ENCODE data around the gene DNAJC5.
"Not testable (repeated sequence)": the region's sequence is repeated elsewhere in the genome, so short reads cannot be mapped to it uniquely, and the experiment has no call there.

DNAJC5 gene

DNA sequence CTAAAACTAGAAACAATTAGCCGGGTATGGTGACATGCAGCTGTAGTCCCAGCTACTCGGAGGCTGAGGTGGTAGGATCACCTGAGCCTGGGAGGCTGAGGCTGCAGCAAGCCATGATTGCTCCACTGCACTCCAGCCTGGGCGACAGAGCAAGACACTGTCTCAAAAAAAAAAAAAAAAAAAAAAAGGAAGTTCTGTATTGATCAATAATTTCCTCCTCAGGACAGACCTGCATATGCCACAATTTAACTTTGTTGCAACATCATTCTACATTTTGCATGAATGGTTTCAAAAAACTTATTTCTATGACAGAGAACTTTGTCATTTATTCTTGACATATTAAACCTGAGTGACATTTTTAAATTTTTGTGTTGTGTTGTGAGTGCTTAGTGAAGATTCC lies 5.5 kb downstream of the DNAJC5 start:
- H3K4me3 ChIP-seq (replicated peaks; ENCODE audit: low read depth, low read length), result no peak overlapping the region
- no peak for DNase-seq (ENCODE audit: low read depth)
- TF ChIP-seq, protein P1, sequence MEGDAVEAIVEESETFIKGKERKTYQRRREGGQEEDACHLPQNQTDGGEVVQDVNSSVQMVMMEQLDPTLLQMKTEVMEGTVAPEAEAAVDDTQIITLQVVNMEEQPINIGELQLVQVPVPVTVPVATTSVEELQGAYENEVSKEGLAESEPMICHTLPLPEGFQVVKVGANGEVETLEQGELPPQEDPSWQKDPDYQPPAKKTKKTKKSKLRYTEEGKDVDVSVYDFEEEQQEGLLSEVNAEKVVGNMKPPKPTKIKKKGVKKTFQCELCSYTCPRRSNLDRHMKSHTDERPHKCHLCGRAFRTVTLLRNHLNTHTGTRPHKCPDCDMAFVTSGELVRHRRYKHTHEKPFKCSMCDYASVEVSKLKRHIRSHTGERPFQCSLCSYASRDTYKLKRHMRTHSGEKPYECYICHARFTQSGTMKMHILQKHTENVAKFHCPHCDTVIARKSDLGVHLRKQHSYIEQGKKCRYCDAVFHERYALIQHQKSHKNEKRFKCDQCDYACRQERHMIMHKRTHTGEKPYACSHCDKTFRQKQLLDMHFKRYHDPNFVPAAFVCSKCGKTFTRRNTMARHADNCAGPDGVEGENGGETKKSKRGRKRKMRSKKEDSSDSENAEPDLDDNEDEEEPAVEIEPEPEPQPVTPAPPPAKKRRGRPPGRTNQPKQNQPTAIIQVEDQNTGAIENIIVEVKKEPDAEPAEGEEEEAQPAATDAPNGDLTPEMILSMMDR (IDR thresholded peaks at IDR 0.05; ENCODE audit: low read length, missing control alignments), result no peak

DNA sequence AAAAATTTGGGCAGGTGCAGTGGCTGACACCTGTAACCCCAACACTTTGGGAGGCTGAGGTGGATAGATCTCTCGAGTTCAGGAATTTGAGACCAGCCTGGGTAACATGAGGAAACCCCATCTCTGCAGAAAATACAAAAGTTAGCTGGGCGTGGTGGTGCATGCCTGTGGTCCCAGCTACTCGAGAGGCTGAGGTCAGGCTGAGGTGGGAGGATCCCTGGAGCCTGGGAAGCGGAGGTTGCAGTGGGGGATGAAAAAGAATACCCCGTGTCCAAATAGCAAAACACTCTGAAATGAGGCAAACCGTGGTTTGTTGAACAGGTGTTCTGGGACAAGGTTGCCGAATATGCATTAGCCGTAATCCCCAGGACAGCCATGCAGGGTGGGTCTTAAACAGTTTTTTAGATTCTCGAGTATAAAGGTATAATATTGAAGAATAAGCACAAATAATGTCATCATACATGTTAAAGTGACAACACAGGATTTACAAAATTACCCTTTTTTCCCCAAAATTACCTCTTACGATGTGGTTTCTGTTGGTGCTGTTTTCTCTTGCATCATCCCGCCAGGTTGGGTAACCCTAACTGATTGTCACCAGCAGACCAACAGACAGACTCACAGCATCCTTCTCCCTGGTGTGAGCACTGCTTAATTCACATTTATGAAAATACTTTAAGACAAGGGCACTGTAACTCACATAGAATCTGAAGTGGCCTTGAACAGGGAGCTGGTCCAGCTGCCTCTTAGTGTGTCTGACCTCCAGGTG lies 9.1 kb downstream of the DNAJC5 start:
- H3K4me3 ChIP-seq (replicated peaks; ENCODE audit: low read depth, low read length), result no peak overlapping the region
- no peak for DNase-seq (ENCODE audit: low read depth)
- TF ChIP-seq, protein P1 (IDR thresholded peaks at IDR 0.05; ENCODE audit: low read length, missing control alignments), result no peak

DNA sequence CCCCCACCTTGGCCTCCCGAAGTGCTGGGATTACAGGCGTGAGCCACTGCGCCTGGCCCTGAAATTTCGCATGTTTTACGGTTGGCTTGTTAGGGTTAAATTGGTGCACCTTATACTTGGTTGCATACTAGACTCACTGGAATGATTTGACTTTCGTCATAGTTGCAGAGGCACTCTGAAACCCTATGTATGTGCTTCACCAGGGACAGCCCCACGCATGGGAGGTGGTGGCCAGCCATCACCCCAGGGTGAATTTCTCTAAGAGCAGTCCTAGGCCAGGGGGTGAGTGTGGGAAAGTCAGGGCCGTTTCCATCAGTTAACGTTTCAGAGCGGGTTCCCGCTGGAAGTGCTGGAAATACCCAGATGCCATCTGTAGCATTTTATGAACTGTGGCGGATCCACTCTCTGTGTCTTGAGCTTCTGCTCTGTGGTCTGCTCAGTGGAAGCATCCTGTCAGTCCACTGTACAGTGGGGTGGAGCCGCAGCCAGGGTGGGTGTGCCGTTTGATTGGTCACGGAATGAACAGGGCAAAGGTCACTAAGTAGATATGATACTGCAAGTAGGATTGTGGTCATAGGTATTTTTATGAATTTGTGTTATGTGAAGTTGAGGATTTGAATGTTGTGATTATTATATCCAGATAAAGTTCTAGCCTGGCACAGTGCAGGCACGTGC lies 13.2 kb downstream of the DNAJC5 start:
- DNase-seq (ENCODE audit: low read depth), result no peak
- TF ChIP-seq, protein P1 (IDR thresholded peaks at IDR 0.05; ENCODE audit: low read length, missing control alignments), result no peak
- H3K4me3 ChIP-seq (replicated peaks; ENCODE audit: low read depth, low read length), result no peak overlapping the region

DNA sequence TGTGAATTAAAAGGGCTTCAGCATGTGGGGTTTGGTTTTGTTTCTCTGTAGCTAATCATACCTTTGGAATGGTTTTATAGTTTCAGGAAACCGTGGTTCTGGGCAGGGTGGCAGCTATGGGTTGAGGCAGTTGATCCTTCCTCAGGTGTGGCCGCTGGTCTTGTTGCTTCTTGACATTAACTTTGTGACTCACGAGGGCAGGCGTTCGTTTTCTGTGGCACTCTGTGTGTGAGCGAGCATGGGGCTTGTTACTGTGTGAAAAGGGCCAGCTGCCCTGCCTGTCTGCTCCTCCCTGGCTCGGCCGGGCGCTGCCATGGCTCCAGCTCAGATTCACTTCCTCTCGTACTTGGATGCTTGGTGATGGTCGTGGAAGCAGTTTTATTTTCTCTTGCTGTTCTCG lies 16.2 kb downstream of the DNAJC5 start:
- TF ChIP-seq, protein P1 (IDR thresholded peaks at IDR 0.05; ENCODE audit: low read length, missing control alignments), result no peak
- peak; percentile 14 for DNase-seq (ENCODE audit: low read depth)
- H3K4me3 ChIP-seq (replicated peaks; ENCODE audit: low read depth, low read length), result no peak overlapping the region

DNA sequence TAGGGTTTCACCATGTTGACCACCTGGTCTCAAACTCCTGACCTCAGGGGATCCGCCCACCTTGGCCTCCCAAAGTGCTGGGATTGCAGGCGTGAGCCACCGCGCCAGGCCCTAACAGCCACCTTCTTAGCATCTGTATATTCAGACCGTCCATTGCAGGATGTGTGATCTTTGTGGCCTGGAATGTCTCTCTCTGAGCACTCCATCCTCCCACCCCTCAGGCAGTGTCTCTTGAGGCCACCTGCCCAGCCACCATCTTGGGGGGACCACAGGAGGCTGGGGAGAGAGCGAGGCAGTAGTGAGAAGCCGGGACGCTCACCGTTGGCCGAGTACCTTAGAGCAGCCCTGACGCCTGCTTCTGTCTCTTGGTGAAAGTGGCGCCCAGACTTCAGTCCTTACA lies 18.8 kb downstream of the DNAJC5 start:
- no peak for DNase-seq (ENCODE audit: low read depth)
- TF ChIP-seq, protein P1 (IDR thresholded peaks at IDR 0.05; ENCODE audit: low read length, missing control alignments), result no peak
- no peak overlapping the region for H3K4me3 ChIP-seq (replicated peaks; ENCODE audit: low read depth, low read length)

DNA sequence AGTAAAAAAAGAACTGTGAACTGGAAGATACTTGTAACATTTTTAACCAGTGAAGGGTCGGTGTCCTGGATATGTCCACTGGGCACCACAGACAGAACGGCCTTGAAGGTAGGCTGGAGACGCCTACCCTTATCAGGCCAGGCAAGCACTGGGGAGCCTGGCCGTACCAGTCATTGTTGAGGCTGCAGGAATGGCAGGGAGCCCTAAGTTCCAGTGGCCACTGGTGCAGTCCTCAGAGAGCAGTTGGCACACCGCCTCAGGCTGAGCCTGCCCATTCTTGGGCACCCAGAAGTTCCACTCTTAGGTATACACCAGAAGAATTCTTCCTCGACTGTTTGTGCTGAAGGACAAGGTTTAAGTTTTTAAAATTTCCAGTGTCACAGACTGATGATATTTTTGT lies 20.5 kb downstream of the DNAJC5 start:
- H3K4me3 ChIP-seq (replicated peaks; ENCODE audit: low read depth, low read length), result no peak overlapping the region
- no peak for DNase-seq (ENCODE audit: low read depth)
- TF ChIP-seq, protein P1 (IDR thresholded peaks at IDR 0.05; ENCODE audit: low read length, missing control alignments), result no peak

DNA sequence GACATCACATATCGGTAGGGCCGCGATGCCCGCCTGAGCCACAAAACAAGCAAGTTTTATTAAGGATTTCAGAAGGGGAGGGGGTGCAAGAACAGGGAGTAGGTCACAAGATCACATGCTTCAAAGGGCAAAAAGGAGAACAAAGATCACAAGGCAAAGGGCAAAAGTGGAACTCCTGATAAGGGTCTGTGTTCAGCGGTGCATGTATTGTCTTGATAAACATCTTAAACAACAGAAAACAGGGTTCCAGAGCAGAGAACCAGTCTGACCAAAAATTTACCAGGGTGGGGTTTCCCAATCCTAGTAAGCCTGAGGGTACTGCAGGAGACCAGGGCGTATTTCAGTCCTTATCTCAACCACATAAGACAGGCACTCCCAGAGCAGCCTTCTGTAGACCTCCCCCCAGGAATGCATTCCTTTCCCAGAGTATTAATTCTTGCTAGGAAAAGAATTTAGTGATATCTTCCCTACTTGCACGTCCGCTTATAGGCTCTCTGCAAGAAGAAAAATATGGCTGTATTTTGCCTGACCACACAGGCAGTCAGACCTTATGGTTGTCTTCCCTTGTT lies 21.5 kb downstream of the DNAJC5 start:
- DNase-seq (ENCODE audit: low read depth); H3K4me3 ChIP-seq (replicated peaks; ENCODE audit: low read depth, low read length): not testable (repeated sequence)

Data from fibroblast of pulmonary artery (primary cell).